Measurements from ENCODE around the gene MPDU1.

GRCh38 chr17:7575481-7575883 lies 8.2 kb upstream of the MPDU1 start:
- no peak for TF ChIP-seq CTCF (optimal IDR thresholded peaks at IDR 0.05 in 1 of 3, IDR thresholded peaks at IDR 0.05 in 1 of 3, conservative IDR thresholded peaks at IDR 0.05 in 1 of 3; ENCODE audit: extremely low read depth in 1 of 3, insufficient read depth in 2 of 3, low read length in 3 of 3)
- no peak for TF ChIP-seq EZH2 (IDR thresholded peaks at IDR 0.05; ENCODE audit: low read length)

All from keratinocyte (primary cell).